Lung (tissue), 12 donors: ENCODE data around the gene SCCPDH. TPM values are rescaled to one million over a fixed set of nuclear protein-coding genes. Genes with fewer than 3 reads are reported as not detected.

Experiments
- ATAC-seq: fragments of 200-7000 bp; cut with Tn5 transposase; one replicate; pipeline ENCODE4 v1.9.1; 2020; ENCODE audit warnings: moderate number of reproducible peaks; ENCODE audit not compliant: insufficient read depth, low FRiP score
- DNase-seq, 3 donors: peaks; one replicate each; pipeline ENCODE4 v3.0.0-alpha.2; 2013 to 2017
- H3K27ac ChIP-seq, 2 donors: one replicate each; pipeline ENCODE4 v1.5.1; 2013; ENCODE audit warnings: mild to moderate bottlenecking in 2 of 2, moderate library complexity in 2 of 2, control low read depth in 1 of 2, inconsistent platforms in 1 of 2, low read depth in 1 of 2, low read length in 1 of 2
- H3K27me3 ChIP-seq, 3 donors: one replicate each; pipeline ENCODE4 v1.5.1; 2013; ENCODE audit warnings: low read length in 2 of 3; ENCODE audit not compliant: control insufficient read depth in 3 of 3, insufficient read depth in 3 of 3
- H3K36me3 ChIP-seq, 4 donors: one replicate each; pipeline ENCODE4 v1.5.1; 2013; ENCODE audit warnings: low read length in 4 of 4, mild to moderate bottlenecking in 1 of 4, moderate library complexity in 1 of 4; ENCODE audit not compliant: control insufficient read depth in 4 of 4, insufficient read depth in 4 of 4
- H3K4me1 ChIP-seq, 5 donors: one replicate each; pipeline ENCODE4 v1.5.1; 2013; ENCODE audit warnings: low read length in 5 of 5, mild to moderate bottlenecking in 2 of 5, moderate library complexity in 1 of 5; ENCODE audit not compliant: control insufficient read depth in 5 of 5, insufficient read depth in 5 of 5
- H3K4me3 ChIP-seq: one replicate; pipeline ENCODE4 v1.5.1; 2013; ENCODE audit warnings: mild to moderate bottlenecking, control low read depth, moderate library complexity
- H3K9ac ChIP-seq, 2 donors: one replicate each; pipeline ENCODE4 v1.5.1; 2013; ENCODE audit warnings: low read length in 2 of 2, control low read depth in 1 of 2; ENCODE audit not compliant: insufficient read depth in 1 of 2
- H3K9me3 ChIP-seq, 4 donors: one replicate each; pipeline ENCODE4 v1.5.1; 2013; ENCODE audit warnings: low read length in 3 of 4, mild to moderate bottlenecking in 1 of 4, moderate library complexity in 1 of 4; ENCODE audit not compliant: control insufficient read depth in 4 of 4, insufficient read depth in 3 of 4
- WGBS, 2 donors: extraction: QIAGEN DNeasy Blood & Tissue Kit; methylation state at CpG; one replicate each; pipeline ENCODE4 v1.1.7; 2013; 5-methylcytosine and 5-hydroxymethylcytosine counted together
- polyA plus RNA-seq, 2 donors: library from polyadenylated mRNA; stranded (reverse); fragments of 200-250 nt; gene quantifications; one replicate each; pipeline ENCODE4 v1.2.1, GENCODE V29; 2013
- total RNA-seq, 2 donors: library from RNA; depleted of rRNA in 1 of 2; stranded (reverse); fragments of >200 nt in 1 of 2; gene quantifications; one replicate each; pipeline ENCODE4 v1.2.1, GENCODE V29; 2014 to 2021
- TF ChIP-seq, protein P1 (sequence below): IDR thresholded peaks from 2 replicates; pipeline ENCODE4 v1.5.1; 2012; ENCODE audit warnings: mild to moderate bottlenecking; ENCODE audit errors: control extremely low read depth, extremely low read depth
- donor health status: control.
- donor health status: control.
- donor health status: Bipolar disorder and iron deficiency.
- donor health status: healthy.
- donor health status: DM: yes; HTN: yes; CAD: no.

Gene SCCPDH
- total and polyA plus RNA-seq, 4 donors, result 14.2 to 34.0 (median 24.8) TPM

GRCh38 chr1:246755419-246755818 lies 31.2 kb downstream of the SCCPDH start:
- ATAC-seq, result no peak
- H3K4me3 ChIP-seq, result no peak overlapping the region
- no peaks in the 10 kb centered on the region for H3K27me3 ChIP-seq
- WGBS, 2 donors, result 90 to 93% methylated on average over 8 of the region's 8 CpGs
- no peaks in the 10 kb centered on the region for H3K9me3 ChIP-seq
- DNase-seq, result no peak
- H3K4me1 ChIP-seq, result no peaks in the 10 kb centered on the region
- H3K9ac ChIP-seq, result no peak overlapping the region
- H3K27ac ChIP-seq, result no peak overlapping the region
- H3K36me3 ChIP-seq, result peaks cover 0 to 11% (median 2%) of the 10 kb centered on the region in 4 donors
- TF ChIP-seq, protein P1, sequence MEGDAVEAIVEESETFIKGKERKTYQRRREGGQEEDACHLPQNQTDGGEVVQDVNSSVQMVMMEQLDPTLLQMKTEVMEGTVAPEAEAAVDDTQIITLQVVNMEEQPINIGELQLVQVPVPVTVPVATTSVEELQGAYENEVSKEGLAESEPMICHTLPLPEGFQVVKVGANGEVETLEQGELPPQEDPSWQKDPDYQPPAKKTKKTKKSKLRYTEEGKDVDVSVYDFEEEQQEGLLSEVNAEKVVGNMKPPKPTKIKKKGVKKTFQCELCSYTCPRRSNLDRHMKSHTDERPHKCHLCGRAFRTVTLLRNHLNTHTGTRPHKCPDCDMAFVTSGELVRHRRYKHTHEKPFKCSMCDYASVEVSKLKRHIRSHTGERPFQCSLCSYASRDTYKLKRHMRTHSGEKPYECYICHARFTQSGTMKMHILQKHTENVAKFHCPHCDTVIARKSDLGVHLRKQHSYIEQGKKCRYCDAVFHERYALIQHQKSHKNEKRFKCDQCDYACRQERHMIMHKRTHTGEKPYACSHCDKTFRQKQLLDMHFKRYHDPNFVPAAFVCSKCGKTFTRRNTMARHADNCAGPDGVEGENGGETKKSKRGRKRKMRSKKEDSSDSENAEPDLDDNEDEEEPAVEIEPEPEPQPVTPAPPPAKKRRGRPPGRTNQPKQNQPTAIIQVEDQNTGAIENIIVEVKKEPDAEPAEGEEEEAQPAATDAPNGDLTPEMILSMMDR, result no peak

- TF ChIP-seq, protein P1, result no peak
These were observed 36.5 kb downstream of the SCCPDH start for GRCh38 chr1:246760422-246761347.

GRCh38 chr1:246761396-246761795 lies 37.2 kb downstream of the SCCPDH start:
- Histone ChIP-seq H3K36me3 (peaks cover 7 to 25% (median 9%) of the 10 kb centered on the region in 4 donors), H3K4me1 (no peaks in the 10 kb centered on the region), H3K4me3 (no peak overlapping the region), H3K27ac (no peak overlapping the region), H3K9me3 (no peaks in the 10 kb centered on the region), H3K27me3 (no peaks in the 10 kb centered on the region), H3K9ac (no peak overlapping the region)
- no peak for ATAC-seq
- TF ChIP-seq, protein P1, result no peak
- DNase-seq, result no peak
- WGBS, 2 donors, result 95 to 96% methylated on average over 7 of the region's 7 CpGs

More at GRCh38 chr1:246760422-246761347, 36.5 kb downstream of the SCCPDH start:
- Histone ChIP-seq H3K9me3 (no peaks in the 10 kb centered on the region), H3K9ac (no peak overlapping the region), H3K27ac (no peak overlapping the region), H3K27me3 (no peaks in the 10 kb centered on the region), H3K36me3 (peaks cover 7 to 21% (median 8%) of the 10 kb centered on the region in 4 donors), H3K4me1 (no peaks in the 10 kb centered on the region), H3K4me3 (no peak overlapping the region)
- ATAC-seq, result no peak
- 88% methylated on average over 14 of the region's 14 CpGs for WGBS, 2 donors
- no peak for DNase-seq
